GM12801 (cell line): ENCODE measurements around the gene MYO5B.

ENCODE experiments used
- CTCF ChIP-seq: IDR thresholded peaks from one replicate; pipeline ENCODE4 v1.5.1; 2011; ENCODE audit warnings: control low read depth; ENCODE audit not compliant: insufficient read length; ENCODE audit errors: extremely low read depth

MYO5B gene

DNA sequence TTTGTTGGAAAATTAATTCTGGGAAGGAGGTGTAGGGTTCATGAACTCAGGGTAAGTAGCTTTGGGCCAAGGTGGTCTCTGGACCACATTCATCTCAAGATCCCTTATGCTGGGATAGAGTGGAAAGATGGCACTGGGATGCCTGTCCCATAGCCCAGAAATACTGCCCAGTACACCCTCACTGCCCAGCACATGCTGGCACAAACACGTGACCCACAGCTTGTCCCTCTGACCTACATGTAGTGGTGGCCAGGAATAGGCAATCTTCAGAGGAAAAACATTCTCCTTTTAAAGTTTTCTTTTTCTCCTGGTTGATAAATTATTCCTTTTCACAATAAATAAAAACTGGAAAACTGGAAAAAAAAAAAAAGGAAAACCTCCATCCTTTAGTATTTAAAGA lies 246.0 kb downstream of the MYO5B start:
- no peak for TF ChIP-seq CTCF

DNA sequence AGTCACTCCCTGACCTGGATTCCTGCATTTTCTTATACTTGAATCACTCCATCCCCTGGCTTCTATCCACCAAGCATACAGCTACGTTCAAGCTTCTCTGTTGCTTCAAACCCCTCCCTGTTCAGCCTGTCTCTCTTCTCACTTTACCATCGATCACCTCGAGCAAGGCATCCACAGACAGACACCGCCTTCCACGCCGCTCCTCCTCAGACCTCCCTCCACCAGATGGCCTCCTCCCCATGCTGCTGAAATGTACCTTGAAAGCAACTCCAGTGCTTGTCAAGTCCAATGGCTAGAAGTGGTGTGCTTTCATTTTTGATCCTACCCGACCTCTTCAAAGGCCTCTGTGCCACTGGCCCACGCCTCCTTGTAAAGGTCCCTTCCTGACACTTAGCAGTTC lies 250.3 kb downstream of the MYO5B start:
- no peak for TF ChIP-seq CTCF

- TF ChIP-seq CTCF = no peak
These were observed 258.1 kb downstream of the MYO5B start for GRCh38 chr18:49936821-49937220.

DNA sequence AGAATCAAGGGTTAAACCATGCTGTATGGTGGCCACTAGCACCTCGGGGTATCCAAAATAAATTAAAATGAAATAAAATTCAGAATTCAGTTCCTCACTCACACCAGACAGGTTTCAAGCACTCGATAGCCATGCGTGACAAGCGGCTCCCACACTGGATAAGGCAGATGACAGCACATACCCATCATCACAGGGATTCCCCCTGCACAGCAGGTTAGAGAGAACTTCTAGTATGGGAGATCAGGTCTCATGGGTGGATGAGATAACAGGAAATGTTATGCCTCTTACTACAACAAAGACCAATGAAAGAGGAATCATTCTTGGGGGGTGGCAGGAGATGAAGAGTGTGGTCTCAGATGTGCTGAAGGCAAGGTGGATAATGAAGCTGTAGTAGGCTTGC lies 259.7 kb downstream of the MYO5B start:
- TF ChIP-seq CTCF = no peak

- TF ChIP-seq CTCF = no peak
These were observed 260.5 kb downstream of the MYO5B start for GRCh38 chr18:49934457-49934856.

DNA sequence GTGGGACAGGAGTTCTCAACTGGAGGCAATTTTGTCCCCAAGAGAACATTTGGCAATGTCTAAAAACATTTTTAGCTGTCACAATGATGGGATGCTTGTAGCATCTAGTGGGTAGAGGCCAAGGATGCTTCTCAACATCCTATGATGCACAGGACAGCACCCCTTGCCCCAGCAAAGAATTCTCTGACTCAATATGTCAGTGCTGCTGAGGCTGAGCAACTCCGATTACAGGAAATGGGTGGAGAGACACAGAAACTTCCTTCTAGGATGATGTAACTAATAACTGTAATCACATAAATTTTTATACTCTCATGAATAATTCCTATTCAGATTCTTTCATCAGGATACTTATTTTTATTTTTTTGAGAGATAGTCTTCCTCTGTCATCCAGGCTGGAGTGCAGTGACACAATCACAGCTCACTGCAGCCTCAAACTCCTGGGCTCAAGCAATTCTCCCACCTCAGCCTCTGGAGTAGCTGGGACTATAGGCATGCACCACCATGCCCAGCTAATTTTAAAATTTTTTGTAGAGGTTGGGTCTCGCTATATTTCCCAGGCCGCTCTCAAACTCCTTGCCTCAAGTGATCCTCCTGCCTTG lies 261.3 kb downstream of the MYO5B start:
- no peak for TF ChIP-seq CTCF

- no peak for TF ChIP-seq CTCF
These were observed 263.2 kb downstream of the MYO5B start for GRCh38 chr18:49931760-49932159.

GRCh38 chr18:49931179-49931578 lies 263.8 kb downstream of the MYO5B start:
- TF ChIP-seq CTCF = no peak
